ENCODE results near the gene ATP4A. TPM values are rescaled to one million over a fixed set of nuclear protein-coding genes. Genes with fewer than 3 reads are reported as not detected.

The ATP4A gene
- total and polyA plus RNA-seq, 9 of the 15 experiments (the other 6 are each of a cell fraction or from before 2014, with no cell fraction given): 0.15 TPM; not detected in 8

DNA sequence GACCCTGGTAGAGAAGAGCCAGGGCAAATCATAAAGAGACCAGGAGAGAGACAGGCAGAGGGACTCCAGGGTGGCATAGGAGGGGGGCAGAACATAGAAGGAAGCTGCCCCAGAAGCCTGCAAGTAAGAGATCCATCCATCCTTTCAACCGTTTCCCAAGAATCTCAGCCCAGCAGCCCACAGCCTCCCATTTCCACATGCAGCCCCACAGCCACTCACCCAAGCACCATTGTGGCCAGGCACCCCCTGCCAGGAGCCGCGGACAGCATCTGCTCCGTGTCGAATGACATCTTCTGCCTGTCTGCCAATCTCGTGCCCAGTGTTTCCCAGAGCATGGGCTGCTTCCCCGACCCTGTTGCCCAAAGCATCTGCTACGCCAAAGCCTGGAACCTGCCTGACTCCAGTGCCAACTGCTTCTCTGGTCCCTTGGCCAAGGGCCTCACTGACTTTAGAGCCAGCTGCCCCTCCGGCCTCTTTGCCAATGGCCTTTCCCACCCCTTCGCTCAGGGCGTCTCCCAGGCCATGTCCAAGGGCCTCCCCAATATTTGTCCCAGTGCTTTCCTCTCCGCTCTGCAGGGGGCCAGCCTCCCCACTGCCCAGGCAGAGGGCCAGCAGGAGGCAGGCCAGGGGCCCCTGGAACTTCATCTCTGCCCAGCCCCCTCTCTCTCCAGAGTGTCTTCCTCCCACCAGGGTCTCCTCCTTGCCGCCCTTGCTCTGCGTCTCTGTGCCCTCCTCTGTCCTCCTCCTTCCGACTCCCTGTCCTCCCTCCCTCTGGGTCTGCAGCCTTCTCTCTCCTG, 50.4 kb downstream of the ATP4A start:
- no peak overlapping the region for H3K4me3 ChIP-seq
- CTCF ChIA-PET (ENCODE audit: low intra/inter-chr PET ratio): no interaction called here
- POLR2A ChIA-PET: interaction anchor here (1.0 kb wide), 1 partner anchor 9 kb away, joined by 5 read pairs; no protein-coding TSS in a partner anchor
- no peak for FAIRE-seq
- BruUV-seq (replicated peaks): no TSS peak
- 0 out of 4 replicates have a peak overlapping the region, but pooled peaks of 1 of the 2 experiments have one; percentile 56 for H3K9ac ChIP-seq (ENCODE audit: insufficient read depth in 1 of 2, low read depth in 2 of 2, low read length in 2 of 2)
- H3K9me3 ChIP-seq (replicated peaks; ENCODE audit: control insufficient read depth, insufficient read depth, low read depth, low read length): no peaks in the 10 kb centered on the region
- no peak overlapping the region for H3K4me2 ChIP-seq (ENCODE audit: insufficient read depth, low read length)
- H3K9me1 ChIP-seq (ENCODE audit: control insufficient read depth, insufficient read depth, low read length): peaks cover 2% of the 10 kb centered on the region
- H3K79me2 ChIP-seq (ENCODE audit: control insufficient read depth, insufficient read depth, low read length): no peaks in the 10 kb centered on the region
- no peak overlapping the region for H3K27ac ChIP-seq (ENCODE audit: extremely low read depth, low read depth, low read length)
- peaks cover 0 to 36% of the 10 kb centered on the region in 2 experiments; a peak in 4 of 5 replicates for H3K4me1 ChIP-seq (replicated peaks in 1 of 2; ENCODE audit: control insufficient read depth in 2 of 2, insufficient read depth in 2 of 2, low read length in 2 of 2)
- intact Hi-C loops (cut with micrococcal nuclease) (no loop called here), in situ Hi-C loops (cut with MboI) (no loop called here)
- DNase-seq (ENCODE audit: extremely low read depth in 1 of 4, low spot score in 3 of 4): no peak
- no peak overlapping the region for H2AFZ ChIP-seq (ENCODE audit: low read depth, low read length)
- H4K20me1 ChIP-seq (replicated peaks; ENCODE audit: control insufficient read depth, insufficient read depth, low read length): peaks cover 10% of the 10 kb centered on the region
- H3K27me3 ChIP-seq (ENCODE audit: control insufficient read depth in 2 of 2, insufficient read depth in 2 of 2, low read length in 2 of 2): peaks cover 43 to 69% of the 10 kb centered on the region in 2 experiments
- no peaks in the 10 kb centered on the region for H3K36me3 ChIP-seq (ENCODE audit: control insufficient read depth, insufficient read depth, low read length)
- WGBS (ENCODE audit: insufficient coverage, low coverage, missing lambda C conversion rate): 6% methylated on average over 9 of the region's 15 CpGs
- ATAC-seq: no peak
- TF ChIP-seq POLR2G (IDR thresholded peaks at IDR 0.05; ENCODE audit: low read depth, low read length) (no peak), STAT5B (CRISPR knock-in tag; IDR thresholded peaks at IDR 0.05) (no peak), ZNF707 (CRISPR knock-in tag; conservative IDR thresholded peaks at IDR 0.05) (no peak), ZNF174 (CRISPR knock-in tag; IDR thresholded peaks at IDR 0.05) (no peak), RBM25 (IDR thresholded peaks at IDR 0.05; ENCODE audit: low read depth, low read length, severe bottlenecking) (no peak), MYNN (IDR thresholded peaks at IDR 0.05) (no peak), MYNN (CRISPR knock-in tag; IDR thresholded peaks at IDR 0.05) (no peak), STAT6 (CRISPR knock-in tag; IDR thresholded peaks at IDR 0.05) (no peak), CAMTA2 (CRISPR knock-in tag; conservative IDR thresholded peaks at IDR 0.05) (no peak)
- TF ChIP-seq, protein P1, sequence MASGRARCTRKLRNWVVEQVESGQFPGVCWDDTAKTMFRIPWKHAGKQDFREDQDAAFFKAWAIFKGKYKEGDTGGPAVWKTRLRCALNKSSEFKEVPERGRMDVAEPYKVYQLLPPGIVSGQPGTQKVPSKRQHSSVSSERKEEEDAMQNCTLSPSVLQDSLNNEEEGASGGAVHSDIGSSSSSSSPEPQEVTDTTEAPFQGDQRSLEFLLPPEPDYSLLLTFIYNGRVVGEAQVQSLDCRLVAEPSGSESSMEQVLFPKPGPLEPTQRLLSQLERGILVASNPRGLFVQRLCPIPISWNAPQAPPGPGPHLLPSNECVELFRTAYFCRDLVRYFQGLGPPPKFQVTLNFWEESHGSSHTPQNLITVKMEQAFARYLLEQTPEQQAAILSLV (tag; IDR thresholded peaks at IDR 0.05): no peak
- TF ChIP-seq, protein P2, sequence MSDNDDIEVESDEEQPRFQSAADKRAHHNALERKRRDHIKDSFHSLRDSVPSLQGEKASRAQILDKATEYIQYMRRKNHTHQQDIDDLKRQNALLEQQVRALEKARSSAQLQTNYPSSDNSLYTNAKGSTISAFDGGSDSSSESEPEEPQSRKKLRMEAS (CRISPR knock-in tag; IDR thresholded peaks at IDR 0.05): no peak
- TF ChIP-seq, protein P3, sequence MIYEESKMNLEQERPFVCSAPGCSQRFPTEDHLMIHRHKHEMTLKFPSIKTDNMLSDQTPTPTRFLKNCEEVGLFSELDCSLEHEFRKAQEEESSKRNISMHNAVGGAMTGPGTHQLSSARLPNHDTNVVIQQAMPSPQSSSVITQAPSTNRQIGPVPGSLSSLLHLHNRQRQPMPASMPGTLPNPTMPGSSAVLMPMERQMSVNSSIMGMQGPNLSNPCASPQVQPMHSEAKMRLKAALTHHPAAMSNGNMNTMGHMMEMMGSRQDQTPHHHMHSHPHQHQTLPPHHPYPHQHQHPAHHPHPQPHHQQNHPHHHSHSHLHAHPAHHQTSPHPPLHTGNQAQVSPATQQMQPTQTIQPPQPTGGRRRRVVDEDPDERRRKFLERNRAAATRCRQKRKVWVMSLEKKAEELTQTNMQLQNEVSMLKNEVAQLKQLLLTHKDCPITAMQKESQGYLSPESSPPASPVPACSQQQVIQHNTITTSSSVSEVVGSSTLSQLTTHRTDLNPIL (CRISPR knock-in tag; IDR thresholded peaks at IDR 0.05): no peak
- TF ChIP-seq, protein P4, sequence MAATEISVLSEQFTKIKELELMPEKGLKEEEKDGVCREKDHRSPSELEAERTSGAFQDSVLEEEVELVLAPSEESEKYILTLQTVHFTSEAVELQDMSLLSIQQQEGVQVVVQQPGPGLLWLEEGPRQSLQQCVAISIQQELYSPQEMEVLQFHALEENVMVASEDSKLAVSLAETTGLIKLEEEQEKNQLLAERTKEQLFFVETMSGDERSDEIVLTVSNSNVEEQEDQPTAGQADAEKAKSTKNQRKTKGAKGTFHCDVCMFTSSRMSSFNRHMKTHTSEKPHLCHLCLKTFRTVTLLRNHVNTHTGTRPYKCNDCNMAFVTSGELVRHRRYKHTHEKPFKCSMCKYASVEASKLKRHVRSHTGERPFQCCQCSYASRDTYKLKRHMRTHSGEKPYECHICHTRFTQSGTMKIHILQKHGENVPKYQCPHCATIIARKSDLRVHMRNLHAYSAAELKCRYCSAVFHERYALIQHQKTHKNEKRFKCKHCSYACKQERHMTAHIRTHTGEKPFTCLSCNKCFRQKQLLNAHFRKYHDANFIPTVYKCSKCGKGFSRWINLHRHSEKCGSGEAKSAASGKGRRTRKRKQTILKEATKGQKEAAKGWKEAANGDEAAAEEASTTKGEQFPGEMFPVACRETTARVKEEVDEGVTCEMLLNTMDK (IDR thresholded peaks at IDR 0.05; ENCODE audit: borderline replicate concordance, insufficient read depth, low read depth, low read length, poor library complexity, severe bottlenecking): no peak

Measured in K562 (cell line).